CD4-positive, alpha-beta T cell treated with Interleukin-21 for 1 hour (primary cell): ENCODE measurements around the gene LACTB.

Source experiments
- DNase-seq: peaks from one replicate; pipeline ENCODE4 v3.0.0-alpha.2; 2020

LACTB gene

DNA sequence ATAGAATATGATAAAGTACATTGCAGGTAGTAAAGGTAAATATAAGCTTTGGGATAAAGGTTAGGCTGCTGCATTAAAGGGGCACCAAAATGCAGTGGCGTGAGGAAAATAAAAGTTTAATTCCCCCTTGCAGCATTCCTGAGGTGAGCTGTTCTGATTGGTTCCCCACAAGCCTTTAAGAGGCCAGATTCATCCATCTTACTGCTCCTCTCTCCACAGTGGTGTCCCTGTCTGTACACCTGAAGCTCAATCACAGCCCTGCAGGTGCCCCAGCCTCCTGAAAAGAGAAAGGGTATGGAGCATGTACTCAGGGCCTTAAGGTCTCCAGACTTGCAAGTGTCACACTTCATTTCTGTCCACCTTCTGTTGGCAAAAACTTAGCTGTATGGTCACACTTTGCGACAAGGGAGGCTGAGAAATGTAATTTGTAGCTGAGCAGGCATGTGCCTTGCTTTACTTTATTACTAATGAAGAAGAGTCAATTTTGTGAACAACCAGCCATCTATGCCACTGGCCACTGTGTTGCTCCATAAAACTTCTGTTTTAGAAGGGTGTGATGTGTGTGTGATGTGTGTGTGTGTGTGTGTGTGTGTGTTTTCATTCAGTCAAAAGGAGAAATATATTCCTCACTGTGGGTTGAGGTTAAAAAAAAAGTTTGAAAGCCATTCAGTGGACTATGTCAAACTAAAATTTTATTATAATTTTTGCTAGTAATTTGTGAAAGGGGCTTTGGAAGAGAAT, 12.8 kb downstream of the LACTB start:
- DNase-seq = no peak

DNA sequence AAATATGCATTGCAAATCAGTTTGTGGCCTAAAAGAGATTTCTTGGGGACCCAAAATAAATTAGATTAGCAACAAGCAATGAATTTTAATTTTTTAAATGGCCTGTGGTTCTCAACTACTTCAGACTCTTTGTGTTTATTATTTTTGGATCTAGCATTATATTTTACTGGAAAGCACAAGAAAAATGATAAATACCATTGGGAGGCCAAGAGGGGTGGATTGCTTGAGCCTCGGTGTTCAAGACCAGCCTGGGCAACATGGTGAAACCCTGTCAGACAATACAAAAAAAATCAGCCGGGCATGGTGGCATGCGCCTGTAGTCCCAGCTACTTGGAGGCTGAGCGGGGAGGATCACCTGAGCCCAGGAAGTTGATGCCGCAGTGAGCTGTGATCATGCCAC, 13.6 kb downstream of the LACTB start:
- no peak for DNase-seq

DNA sequence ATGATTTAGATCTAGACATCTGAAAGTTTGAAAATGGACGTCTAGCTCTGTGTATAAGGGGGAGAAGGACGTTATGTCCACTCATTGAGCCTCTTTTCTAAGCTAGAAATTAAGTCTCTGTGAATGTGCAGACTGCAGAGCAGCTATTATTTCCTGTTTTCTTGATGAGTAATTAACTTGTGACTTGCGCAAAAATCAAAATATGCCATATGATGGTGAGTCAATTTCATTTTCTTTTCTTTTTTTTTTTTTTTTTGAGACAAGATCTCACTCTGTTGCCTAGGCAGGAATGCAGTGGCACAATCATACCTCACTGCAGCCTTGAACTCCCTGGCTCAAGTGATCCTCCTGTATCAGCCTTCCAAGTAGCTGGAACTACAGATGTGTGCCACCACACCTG, 14.1 kb downstream of the LACTB start:
- no peak for DNase-seq

- DNase-seq = no peak
Measured at GRCh38 chr15:63136742-63137141, 15.1 kb downstream of the LACTB start.

GRCh38 chr15:63140936-63141335, 19.3 kb downstream of the LACTB start:
- DNase-seq = no peak

DNA sequence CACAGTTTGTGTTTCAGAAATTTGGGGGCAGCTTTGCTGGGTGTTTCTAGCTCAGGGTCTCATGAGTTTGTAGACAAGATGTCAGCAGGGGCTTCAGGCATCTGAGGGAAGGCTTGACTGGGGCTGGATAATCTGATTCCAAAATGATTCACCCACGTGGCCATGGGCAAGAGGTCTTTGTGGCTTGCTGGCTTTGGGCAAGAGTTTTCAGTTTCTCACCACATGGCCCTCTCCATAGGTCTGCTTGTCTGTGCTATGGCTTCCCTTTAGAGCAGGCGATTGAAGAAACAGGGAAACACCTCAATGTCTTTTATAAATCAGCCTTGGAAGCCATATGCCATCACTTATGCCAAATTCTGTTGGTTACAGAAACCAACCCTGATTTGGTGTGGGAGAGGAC, 23.8 kb downstream of the LACTB start:
- no peak for DNase-seq

GRCh38 chr15:63146684-63147083, 25.0 kb downstream of the LACTB start:
- no peak for DNase-seq

GRCh38 chr15:63151665-63152064, 30.0 kb downstream of the LACTB start:
- DNase-seq = no peak

DNA sequence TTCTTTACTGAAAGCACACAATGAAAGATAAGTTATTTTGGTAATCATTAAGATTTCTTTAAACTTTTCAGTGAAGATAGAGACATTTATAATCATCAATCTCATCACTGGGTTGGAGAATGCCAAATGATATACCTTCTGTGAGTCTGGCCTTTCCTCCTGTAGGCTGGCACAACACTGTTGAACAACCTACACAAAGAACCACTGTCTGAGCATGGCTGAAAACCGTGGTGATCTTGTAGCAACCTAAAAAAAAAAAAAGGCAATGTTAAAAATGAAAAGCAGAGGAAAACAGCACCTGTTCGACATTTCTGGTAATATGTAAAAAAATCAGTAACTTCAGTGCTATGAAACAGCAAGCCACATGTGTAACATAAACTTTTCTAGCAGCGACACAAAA, 33.8 kb downstream of the LACTB start:
- DNase-seq = no peak

DNA sequence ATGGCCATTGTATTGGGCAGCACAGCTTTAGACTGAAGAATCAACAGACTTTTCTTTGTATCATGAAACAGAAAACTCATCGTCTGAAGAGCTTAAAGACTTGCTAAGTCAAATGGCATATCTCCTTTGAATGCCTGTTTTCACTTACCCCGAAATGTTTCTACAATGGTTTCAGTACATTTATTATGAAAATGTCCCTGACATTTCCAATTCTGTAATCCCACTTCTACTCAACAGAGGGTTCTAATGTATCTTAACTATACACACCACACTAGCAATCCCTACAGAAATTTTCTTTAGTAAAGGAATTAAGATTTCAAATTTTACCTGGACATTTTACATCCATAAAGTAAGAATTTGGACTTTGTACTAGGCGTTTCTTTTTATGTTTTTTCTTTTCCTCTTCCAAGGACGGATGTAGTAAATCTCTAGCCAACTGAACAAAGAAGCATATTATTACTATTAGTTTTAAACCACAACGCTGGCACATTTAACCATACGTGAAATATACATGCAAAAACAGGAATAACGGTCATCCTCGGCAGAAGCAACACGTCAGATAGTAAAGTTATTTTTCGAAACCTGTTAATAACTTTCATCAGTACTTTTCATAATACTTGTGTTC, 34.5 kb downstream of the LACTB start:
- no peak for DNase-seq

DNA sequence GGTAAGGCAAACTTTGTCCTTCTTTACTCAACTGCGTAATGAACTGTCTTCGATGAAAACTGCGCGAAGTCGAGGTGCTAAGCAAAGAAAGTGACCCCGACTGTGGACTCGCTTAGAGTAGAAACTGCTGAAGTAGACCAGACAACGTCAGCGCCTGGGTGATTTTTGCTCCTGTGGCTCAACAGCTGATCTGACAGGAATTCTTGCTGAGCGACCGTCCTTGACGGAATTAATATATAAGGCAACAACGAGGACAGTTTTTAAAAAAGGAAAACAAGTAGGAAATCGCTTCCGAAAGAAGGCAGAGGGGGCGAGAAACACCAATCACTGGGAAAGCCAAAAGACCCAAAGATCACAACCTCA, 35.1 kb downstream of the LACTB start:
- peak; percentile 17 for DNase-seq

GRCh38 chr15:63157118-63157843, 35.6 kb downstream of the LACTB start, which contains the start of gene RPS27L:
TSS of gene RPS27L (minus strand) at chr15:63157477. CDS start at chr15:63157405, 72 bp downstream.
- peak; percentile 87 for DNase-seq

DNA sequence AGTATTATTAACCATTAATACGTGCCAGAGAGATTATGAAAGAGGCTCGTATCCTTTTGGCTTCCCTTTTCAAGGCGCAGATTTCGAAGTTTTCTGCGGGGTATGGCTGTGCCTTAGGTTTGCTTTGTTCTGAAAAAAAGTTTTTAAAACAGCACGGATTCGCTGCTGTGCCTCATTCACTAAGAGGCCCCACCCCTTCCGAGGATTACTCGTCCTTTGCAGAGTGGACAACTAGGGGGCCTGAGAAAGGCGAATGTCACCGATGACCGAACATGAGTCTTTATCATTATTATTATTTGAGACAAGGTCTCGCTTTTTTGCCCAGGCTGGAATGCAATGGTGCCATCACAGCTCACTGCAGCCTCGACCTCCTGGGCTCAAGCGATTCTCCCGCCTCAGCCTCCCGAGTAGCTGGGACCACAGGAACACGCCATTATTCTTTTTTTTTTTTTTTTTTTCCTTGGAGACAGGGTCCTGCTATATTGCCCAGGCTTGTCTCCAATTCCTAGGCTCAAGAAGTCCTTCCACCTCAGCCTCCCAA, 36.3 kb downstream of the LACTB start:
- peak; percentile 37 for DNase-seq

DNA sequence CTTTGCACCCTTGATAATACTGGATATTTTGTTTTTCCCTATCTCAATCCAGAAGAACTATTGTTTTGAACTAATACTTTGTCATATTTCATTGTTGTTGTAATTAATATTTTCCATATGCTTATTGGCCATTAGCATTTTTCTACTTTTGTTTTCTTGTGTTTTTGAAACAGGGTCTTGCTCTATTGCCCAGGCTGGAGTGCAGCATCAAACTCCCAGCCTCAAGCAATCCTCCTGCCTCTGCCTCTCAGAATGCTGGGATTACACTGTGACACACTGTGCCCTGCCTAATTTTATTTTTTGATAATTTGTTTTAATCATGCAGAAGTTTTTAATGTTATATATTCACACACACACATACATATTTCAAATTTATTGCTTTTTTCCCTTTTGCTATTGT, 39.0 kb downstream of the LACTB start:
- DNase-seq = no peak

DNA sequence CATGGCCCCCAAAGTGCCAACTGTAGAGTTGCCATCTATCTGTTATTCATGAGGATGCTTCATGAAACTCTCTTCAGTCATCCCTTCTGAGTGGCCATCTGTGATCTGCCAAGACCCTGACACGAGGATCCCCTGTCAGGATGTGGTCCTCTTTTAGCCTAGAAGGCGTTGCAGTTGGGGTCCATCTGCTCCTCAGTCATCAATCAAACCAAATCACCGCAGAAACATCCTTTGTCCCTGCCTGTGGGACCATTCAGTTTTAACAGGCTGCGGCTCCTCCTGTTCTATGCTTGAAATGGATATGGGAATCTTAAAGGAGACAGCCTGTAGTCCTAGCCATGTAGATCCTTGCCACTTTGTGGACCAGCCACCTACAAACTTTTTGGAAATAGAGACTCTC, 41.6 kb downstream of the LACTB start:
- DNase-seq = no peak

DNA sequence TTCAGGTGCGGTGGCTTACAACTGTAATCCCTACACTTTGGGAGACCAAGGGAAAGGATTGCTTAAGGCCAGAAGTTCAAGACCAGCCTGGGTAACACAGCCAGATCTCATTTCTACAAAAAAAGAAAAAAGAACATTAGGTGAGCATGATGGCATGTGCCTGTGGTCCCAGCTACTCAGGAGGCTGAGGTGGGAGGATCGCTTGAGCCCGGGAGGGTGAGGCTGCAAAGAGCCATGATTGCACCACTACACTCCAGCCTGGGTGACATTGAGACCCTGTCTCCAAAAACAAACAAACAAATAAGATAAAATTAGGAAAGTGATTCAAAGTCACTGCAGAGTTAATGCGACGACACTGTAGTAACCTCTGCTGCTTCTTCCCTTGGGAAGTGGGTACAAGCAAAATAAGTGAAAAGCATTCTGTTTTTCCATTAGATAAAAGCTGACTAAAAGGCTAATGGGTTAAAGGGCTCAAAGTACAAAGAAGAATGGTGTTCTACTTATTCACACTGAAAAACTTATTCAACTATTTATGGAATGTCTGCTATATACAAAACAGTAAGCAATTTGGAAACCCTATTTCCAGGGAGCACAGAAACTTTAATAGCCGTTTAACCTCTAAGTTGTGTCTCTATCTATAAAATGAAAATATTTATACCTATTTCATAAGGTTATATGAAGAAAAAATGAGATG, 43.7 kb downstream of the LACTB start:
- no peak for DNase-seq

GRCh38 chr15:63166219-63166618, 44.6 kb downstream of the LACTB start:
- DNase-seq = peak; percentile 40

DNA sequence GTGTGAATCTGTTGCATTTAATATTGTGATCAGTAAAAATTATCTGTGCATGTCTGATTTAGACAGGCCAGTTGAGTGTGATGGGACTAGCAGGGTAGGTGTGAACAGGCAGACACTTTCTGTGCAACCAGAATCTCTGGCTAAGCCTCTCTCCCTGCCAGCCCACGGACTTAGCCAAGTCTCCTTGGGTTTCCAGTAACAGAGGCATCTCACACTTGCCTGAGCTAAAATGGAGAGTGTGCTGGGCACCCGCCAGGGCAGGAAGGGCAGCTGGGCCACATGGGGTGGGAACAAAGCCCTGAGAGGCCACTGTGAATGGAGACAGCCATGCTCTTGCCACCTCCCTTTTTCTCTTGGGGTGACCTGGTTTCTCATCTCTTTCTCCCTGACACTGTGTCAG, 48.1 kb downstream of the LACTB start:
- no peak for DNase-seq

DNA sequence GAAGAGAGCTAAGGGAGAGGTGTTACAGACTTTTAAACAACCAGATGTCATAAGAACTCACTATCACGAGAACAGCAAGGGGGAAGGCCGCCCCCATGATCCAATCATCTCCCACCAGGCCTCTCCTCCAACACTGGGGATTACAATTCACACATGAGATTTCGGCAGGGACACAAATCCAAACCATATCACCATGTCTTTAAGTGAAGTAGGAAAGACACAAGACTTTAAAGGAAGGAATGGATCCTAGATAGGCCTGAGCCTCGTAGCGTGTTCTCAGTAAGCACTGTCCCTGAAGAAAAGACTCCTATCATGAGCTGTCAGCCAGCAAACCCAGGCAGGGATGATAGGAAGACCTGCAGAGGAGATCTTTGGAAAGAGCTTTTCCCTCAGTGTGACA, 50.7 kb downstream of the LACTB start:
- no peak for DNase-seq

GRCh38 chr15:63172851-63173451, 51.3 kb downstream of the LACTB start:
- no peak for DNase-seq

DNA sequence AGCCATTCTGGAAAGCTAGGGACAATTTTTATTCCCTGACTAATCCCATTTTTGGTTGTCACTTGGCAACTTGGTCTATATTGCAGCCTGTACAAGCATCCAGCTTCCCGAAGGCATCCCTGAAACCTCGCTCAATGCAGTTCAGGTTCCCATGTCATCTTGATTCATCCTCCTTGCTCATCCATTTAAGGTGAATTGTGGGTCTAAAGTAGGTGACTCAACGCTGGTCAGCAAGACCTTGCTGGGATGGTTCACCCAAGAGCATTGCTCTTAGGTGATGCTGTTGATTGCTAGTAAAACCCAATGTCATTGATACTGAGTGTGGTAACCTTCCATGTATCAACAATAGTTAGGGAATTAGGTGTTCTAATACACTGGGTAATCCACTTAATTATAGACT, 54.6 kb downstream of the LACTB start:
- DNase-seq = no peak

- no peak for DNase-seq
Measured at GRCh38 chr15:63178034-63178433, 56.4 kb downstream of the LACTB start.

DNA sequence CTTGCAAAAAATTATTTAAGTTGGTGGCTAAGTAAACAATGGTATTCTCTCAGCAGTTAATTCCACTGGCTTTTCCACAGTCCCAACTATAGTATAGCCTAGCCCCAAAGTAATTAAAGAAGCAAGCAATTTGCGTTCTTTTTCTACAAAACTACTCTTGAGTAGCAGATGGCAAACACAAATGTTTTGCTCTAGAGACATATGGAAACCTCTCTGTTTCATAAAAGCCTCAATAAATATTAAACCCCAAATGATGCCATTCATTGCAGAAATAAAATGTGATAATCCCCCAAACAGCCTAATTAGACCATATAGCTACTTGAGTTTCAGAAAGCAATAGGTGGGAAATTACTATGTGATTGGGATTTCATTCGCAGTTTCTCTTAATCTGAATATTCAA, 59.1 kb downstream of the LACTB start:
- no peak for DNase-seq
